GM19023 (cell line): Measurements from ENCODE around the gene SMYD4.
"Not testable (repeated sequence)": the region's sequence is repeated elsewhere in the genome, so short reads cannot be mapped to it uniquely, and the experiment has no call there.

ENCODE experiments used
- ATAC-seq: cut with Tn5 transposase; IDR thresholded peaks from one replicate; pipeline ENCODE4 v1.9.1; 2021; ENCODE audit warnings: mild to moderate bottlenecking, moderate library complexity; ENCODE audit not compliant: unreplicated experiment

The SMYD4 gene

DNA sequence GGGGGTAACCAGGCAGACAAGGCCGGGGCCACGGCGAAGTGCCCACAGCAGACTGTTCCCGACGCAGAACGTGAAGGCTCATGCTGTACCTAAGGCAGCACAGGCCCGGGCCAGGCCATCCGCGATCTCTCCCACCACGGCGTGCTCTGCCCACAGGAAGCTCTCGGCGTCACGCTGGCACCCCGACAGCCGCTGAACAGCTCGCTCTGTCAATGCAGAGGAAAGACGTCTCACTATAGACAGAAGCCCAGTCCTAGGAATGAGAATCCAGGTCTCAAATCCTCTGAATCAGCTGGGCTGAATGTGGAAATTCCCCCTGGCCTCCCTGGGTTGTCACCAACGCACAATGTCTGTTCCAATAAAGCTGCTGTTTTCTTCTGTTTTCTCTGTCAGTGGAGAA, 46.4 kb downstream of the SMYD4 start:
- ATAC-seq: no peak

DNA sequence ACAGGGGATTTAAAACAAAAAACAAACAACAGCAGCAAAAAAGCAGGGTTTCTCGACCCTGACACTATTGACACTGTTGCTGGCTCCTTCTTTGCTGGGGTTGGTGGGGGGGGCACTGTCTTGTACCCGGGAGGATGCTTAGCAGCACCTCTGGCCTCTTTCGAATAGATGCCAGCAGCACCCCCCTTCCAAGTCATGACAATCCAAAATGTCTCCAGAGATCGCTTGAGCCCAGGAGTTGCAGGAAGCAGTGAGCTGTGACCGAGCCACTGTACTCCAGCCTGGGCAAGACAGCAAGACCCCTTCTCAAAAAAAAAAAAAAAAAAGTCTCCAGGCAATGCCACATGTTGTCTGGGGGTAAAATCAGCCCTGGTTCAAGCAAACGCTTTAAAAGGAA, 47.5 kb downstream of the SMYD4 start:
- no peak for ATAC-seq

DNA sequence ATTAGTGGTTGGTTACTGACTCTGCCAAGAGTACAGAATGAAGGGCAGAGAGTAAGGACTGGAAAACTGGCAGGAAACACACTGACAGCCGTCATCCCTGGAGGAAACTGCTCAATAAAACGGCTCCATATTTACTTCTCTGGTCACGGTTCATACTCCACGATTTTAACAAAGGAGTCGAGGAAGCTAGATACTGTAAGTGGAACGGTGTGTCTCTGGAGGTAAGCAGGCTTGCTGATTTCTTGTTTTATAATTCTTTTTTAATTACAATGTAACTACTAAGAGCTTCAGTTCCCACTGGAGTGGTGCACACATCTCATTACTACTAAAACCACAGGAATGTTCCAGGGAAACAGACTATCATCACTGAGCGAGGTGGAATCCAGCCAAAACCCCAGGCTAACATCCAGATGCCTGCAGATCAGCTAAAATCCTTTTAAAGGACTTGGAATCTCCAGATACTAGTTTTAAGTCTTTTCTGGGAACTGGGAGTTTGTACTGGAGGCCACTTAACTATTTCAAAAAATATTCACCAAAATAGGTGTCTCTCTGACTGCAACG, 50.1 kb downstream of the SMYD4 start:
- ATAC-seq: no peak

DNA sequence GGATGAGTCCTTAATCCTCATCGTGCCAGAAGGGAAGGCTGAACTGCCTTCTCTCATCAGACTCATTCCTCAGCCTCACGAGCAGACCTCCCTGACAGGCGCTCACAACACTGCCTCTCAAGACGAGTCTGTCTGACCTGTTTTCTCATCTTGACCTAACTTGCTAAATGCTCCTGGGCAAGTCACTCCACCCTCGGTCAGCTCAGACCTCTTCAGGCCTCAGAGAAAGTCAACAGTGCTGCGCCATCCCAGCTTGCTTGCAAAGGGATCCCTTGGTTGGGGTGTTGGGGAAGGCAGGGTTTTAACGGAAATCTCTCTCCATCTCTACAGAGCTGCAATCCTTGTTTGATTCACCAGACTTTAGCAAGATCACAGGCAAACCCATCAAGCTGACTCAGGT, 52.8 kb downstream of the SMYD4 start:
- no peak for ATAC-seq

DNA sequence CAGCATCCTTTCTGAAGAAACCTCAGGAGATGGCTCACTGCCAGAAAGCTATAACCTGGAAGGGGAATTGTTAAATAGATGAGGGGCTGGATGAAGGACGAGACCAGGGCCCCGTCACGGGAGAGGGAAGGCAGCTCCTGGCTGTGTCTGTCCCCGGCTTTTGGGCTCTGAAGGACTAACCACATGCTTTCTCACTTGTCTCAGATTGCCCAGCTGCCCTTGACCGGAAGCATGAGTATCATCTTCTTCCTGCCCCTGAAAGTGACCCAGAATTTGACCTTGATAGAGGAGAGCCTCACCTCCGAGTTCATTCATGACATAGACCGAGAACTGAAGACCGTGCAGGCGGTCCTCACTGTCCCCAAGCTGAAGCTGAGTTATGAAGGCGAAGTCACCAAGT, 53.4 kb downstream of the SMYD4 start:
- no peak for ATAC-seq

DNA sequence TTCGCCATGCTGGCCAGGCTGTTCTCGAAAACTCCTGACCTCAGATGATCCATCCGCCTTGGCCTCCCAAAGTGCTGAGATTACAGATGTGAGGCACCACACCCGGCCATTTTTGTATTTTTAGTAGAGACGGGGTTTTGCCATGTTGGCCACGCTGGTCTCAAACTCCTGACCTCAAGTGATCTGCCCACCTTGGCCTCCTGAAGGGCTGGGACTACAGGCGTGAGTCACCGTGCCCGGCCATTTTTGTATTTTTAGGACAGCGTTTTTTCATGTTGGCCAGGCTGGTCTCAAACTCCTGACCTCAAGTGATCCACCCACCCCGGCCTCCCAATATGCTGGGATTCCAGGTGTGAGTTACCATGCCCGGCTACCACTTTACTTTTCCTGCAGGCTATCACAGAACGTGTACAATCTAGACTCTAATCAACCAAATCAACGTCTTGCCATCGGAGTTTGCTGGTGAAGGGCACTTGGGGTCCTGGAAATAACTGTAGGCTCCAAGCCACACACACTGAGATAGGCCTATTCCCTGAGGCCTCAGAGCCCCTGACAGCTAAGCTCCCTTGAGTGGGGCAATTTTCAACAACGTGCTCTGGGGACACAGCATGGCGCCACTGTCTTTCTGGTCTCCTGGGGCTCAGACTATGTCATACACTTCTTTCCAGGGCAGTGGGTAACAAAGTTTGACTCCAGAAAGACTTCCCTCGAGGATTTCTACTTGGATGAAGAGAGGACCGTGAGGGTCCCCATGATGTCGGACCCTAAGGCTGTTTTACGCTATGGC, 55.1 kb downstream of the SMYD4 start:
- no peak for ATAC-seq

DNA sequence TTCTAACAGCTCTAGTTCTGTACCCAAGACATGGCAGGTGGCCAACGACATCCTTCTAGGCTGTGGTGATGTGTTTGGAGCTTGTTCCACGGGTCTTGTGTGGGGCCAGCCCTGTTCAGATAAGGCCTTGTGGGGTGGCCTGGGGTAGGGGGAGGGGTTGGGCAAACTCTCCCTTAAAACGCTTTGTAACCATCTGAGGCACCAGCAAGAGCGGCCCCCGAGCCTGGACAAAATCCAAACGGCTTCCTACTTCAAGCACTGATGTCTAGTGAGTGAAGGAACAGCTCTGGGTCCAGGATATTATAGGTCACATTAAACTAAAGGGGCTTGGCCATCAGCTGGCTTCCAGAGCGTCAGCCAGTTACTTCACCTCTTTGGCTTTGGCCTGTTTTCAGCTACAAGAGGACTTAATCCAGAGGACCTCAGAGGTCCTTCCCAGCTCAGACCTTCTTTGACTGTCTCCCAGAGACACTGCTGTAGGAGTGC, 56.0 kb downstream of the SMYD4 start:
- no peak for ATAC-seq

DNA sequence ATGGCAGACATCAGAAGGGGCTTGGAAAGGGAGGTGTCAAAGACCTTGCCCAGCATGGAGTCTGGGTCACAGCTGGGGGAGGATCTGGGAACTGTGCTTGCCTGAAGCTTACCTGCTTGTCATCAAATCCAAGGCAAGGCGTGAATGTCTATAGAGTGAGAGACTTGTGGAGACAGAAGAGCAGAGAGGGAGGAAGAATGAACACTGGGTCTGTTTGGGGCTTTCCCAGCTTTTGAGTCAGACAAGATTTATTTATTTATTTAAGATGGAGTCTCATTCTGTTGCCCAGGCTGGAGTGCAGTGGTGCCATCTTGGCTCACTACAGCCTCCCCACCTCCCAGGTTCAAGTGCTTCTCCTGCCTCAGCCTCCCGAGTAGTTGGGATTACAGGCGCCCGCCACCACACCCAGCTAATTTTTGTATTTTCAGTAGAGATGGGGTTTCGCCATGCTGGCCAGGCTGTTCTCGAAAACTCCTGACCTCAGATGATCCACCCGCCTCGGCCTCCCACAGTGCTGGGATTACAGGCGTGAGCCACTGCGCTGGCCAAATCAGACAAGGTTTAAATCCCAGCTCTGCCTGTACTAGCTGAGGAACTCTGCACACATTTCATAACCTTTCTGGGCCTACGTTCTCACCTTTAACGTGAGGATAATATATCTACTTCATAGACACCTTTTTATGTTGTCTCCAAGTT, 56.6 kb downstream of the SMYD4 start:
- not testable (repeated sequence) for ATAC-seq

DNA sequence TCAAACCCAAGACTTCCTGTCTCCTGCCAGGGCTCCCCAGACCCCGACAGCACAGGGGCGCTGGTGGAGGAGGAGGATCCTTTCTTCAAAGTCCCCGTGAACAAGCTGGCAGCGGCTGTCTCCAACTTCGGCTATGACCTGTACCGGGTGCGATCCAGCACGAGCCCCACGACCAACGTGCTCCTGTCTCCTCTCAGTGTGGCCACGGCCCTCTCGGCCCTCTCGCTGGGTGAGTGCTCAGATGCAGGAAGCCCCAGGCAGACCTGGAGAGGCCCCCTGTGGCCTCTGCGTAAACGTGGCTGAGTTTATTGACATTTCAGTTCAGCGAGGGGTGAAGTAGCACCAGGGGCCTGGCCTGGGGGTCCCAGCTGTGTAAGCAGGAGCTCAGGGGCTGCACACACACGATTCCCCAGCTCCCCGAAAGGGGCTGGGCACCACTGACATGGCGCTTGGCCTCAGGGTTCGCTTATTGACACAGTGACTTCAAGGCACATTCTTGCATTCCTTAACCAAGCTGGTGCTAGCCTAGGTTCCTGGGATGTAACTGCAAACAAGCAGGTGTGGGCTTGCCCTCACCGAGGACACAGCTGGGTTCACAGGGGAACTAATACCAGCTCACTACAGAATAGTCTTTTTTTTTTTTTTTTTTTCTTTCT, 59.8 kb downstream of the SMYD4 start:
- no peak for ATAC-seq

DNA sequence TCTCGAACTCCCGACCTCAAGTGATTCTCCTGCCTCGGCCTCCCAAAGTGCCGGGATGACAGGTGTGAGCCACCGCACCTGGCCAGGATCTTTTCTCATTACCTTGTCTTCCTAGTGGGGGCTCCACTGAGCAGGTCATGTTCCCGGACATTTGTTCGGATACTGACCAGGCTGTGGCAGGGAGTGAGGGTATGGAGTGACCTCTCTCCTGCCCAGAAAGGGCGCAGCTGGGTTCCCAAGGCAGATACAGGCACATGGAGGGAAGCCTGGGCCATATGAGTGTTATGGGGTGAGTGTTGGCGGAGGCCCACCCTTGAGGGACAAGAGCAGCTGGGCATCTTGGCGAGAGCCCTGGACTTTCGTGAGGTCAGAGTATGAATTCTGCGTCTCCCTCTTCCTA, 62.3 kb downstream of the SMYD4 start:
- no peak for ATAC-seq

DNA sequence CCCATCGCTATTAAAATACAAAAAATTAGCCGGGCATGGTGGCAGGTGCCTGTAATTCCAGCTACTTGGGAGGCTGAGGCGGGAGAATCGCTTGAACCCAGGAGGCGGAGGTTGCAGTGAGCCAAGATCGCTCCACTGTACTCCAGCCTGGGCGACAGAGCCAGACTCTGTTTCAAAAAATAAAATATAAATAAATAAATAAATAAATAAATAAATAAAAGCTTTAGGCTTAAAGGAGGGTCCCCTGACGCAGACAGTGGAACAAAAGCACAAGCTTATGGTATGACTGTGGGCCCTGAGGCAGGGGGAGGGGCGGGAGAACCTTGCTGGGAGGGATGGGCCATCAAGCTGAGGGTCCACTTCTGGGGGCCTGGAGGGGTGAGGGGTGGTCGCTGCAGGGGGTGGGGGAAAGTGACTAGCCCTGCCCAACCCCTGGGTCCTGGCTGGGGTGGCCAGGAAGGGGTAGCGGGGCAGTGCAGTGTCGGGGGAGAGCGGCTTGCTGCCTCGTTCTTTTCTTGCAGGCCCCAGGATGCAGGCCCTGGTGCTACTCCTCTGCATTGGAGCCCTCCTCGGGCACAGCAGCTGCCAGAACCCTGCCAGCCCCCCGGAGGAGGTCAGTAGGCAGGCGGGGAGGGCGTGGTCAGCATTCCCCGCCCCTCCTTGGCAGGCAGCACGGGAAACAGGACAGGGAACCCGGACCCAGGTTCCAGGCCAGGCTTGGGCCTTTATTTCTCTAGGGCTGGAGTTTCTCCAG, 63.1 kb downstream of the SMYD4 start:
- no peak for ATAC-seq

DNA sequence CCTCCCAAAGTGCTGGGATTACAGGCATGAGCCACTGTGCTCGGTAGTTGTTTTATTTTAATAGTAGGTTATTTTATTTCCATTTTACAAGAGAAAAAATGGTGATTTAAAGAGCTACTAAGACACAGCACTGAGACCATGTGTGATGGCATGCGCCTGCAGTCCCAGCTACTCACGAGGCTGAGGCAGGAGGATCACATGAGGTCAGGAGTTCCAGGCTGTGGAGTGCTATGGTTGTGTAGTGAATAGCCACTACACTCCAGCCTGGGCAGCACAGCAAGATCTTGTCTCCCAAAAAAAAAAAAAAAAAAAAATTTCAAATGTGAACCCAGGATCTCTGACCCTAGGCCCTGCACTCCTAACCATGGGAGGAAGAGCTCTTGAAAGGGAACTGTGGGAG, 64.1 kb downstream of the SMYD4 start:
- ATAC-seq: no peak

DNA sequence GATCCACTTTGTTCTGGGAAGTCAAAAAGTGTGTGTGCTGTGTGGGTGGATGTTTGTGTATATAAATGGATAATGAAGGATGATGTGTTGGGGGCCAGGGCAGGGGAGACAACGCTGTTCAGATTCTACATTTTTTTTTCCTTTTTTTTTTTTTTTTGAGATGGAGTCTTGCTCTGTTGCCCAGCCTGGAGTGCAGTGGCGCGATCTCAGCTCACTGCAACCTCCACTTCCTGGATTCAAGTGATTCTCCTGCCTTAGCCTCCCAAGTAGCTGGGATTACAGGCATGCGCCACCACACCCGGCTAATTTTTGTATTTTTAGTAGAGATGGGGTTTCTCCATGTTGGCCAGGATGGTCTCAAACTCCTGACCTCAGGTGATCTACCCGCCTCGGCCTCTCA, 65.0 kb downstream of the SMYD4 start:
- not testable (repeated sequence) for ATAC-seq

DNA sequence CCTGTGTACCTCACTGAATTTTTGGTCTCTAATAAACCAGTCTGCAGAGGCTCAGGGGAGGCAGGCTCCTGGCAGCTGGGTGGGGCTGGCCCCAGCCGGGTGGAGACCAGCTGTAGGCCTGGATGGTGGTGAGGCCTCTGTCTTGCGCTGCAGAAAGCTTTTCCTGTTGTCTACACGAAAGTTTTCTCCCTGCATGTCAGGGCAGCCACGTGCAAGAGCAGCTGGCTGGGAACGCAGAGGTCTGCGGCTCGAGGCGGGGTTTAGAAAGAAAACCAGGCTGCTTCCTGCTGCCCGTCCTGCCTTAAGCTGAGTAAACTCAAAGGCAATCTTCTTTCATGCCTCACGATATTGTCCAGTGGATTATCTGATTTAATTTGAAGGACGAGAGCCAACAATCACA, 65.4 kb downstream of the SMYD4 start:
- no peak for ATAC-seq

DNA sequence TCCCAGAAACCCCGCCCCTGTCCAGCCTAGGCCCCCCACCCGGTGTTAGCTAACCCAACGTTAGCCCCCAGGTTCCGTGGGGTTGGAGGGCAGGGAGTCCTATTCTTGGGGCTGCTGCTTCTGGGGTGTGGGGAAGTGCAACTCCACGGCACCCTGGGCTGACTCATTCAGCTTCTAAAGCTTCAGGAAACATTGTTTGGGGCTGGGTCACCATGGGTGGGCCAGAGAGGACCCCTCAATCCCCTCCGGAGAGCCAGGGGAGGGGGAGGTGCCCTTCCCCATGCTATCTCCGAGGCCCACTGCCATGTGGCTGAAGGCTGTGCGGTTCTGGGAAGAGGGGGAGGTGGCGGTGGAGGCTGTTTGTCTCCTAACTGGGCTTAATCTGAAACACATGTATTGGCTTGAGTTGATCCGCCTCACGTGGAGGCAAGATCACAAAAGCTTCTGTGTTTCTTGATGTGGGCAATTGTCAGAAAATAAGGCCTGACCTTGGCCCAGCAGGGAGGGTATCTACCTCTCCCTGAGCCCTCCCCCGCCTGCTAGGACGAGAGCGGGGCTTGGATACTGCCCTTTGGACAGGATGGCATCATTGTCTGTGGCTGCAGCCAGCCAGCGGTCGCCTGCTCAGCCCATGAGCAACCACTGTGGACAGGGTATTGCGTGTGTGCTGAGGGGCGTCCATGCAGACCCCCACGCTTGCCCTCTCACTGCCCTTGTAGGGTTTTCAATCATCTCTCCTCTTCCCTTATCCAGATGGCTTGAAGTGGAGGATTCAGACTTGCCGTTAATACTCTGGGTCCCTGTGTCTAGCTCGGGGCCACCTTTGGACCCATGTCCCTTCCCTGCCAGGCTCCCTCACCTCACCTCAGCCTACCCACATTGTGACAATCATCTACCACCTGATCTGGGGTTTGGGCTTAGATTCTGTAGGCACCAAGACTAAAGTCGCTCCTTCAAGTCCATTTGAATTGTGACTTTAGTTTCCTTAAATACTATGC, 66.5 kb downstream of the SMYD4 start:
- no peak for ATAC-seq

DNA sequence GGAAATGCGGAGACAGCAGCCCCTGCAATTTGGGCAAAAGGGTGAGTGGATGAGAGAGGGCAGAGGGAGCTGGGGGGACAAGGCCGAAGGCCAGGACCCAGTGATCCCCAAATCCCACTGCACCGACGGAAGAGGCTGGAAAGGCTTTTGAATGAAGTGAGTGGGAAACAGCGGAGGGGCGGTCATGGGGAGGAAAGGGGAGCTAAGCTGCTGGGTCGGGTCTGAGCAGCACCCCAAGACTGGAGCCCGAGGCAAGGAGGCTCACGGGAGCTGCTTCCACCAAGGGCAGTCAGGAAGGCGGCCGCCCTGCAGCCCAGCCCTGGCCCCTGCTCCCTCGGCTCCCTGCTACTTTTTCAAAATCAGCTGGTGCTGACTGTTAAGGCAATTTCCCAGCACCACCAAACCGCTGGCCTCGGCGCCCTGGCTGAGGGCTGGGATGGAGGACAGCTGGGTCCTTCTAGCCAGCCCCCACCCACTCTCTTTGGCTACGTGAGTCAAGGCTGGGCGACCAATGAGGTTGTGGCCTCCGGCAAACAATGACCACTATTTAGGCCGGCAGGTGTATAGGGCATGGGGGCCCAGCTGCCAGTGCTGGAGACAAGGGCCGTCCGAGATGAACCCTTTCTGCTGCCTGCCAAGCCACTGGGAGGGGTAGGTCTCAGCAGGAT, 67.3 kb downstream of the SMYD4 start:
- ATAC-seq: no peak

DNA sequence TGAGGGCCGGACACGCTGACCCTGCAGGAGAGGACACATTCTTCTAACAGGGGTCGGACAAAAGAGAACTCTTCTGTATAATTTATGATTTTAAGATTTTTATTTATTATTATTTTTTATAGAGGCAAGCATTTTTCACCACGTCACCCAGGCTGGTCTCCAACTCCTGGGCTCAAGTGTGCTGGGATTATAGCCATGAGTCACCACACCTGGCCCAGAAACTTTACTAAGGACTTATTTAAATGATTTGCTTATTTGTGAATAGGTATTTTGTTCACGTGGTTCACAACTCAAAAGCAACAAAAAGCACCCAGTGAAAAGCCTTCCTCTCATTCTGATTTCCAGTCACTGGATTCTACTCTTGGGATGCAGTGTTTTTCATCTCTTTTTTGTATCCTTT, 70.2 kb downstream of the SMYD4 start:
- ATAC-seq: no peak

DNA sequence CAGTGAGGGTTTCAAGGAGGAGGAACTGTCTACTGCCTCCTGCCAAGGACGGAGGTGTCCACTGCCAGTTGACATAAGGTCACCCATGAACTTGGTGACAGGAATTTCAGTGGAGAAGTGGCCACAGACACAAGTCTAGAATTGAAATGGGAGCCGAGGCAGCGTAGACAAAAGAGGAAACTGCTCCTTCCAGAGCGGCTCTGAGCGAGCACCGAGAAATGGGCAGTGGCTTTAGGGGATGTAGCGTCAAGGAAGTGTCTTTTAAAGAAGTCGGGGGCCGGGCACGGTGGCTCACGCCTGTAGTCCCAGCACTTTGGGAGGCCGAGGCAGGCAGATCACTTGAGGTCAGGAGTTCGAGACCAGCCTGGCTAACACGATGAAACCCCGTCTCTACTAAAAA, 70.9 kb downstream of the SMYD4 start:
- ATAC-seq: no peak

DNA sequence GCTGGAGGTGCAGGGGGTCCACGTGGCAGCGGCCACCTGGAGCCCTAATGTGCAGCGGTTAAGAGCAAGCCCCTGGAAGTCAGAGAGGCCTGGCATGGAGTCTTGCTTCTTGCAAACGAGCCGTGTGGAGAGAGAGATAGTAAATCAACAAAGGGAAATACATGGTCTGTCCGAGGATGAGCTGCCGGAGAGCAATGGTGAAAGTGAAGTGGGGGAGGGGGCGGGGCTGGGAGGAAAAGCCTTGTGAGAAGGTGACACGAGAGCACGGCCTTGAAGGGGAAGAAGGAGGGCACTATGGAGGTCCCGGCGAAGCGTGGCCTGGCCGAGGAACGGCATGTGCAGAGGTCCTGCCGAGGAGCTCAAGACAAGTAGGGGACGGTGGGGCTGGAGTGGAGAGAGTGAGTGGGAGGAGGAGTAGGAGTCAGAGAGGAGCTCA, 73.9 kb downstream of the SMYD4 start:
- no peak for ATAC-seq
